OCI-LY3 (cell line): Measurements from ENCODE around the gene ZC3H10.

Experiments used
- CTCF ChIP-seq: fragments of 200-600, 300-600 bp; sonication (generic); IDR thresholded peaks from 2 replicates; pipeline ENCODE4 v1.5.1; 2014; ENCODE audit warnings: antibody characterized with exemption, low read length, low read depth
- EZH2phosphoT487 ChIP-seq: fragments of 200-600 bp; shearing (Covaris generic); IDR thresholded peaks from 2 replicates; pipeline ENCODE4 v1.6.1; 2018; ENCODE audit warnings: antibody characterized with exemption, mixed run types, low read depth

- TF ChIP-seq CTCF (no peak), EZH2phosphoT487 (no peak)
Observed at GRCh38 chr12:56115329-56115728, 2.7 kb upstream of the ZC3H10 start.
